ENCODE data around the gene ADCY10.

GRCh38 chr1:167950569-167950968, 36.6 kb upstream of the ADCY10 start:
- TF ChIP-seq CTCF (IDR thresholded peaks at IDR 0.05; ENCODE audit: low read length) (no peak), EZH2 (IDR thresholded peaks at IDR 0.05; ENCODE audit: borderline replicate concordance, low read length) (no peak)

All from OCI-LY1 (cell line).